Measurements from ENCODE around the gene DENND5A.

The DENND5A gene

DNA sequence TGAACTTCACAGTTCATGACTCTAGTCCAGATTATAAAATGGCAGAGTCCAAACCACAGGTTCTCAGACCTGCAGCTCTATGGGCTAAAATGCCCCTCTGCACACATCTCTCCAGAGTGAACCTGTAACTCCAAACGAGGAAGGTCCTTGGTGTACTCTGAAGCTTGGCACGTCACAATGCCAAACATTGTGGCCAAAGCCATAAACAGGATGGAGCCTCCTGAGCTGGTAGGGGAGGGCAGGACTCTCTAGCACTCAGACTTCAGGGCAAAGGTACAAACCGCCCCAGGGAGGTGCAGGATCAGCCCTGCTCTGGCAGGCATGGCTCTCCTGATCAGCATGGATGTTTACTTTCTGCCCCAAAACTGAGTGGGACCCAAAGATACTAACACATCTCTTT, 176.1 kb downstream of the DENND5A start:
- Mint-ChIP-seq H3K36me3 (ENCODE audit: low read depth) (no peaks in the 10 kb centered on the region), H3K27ac (no peak overlapping the region), H3K9me3 (no peaks in the 10 kb centered on the region), H3K4me3 (no peak overlapping the region), H3K27me3 (ENCODE audit: low read depth, poor library complexity) (peaks cover 63% of the 10 kb centered on the region), H3K4me1 (peaks cover 26% of the 10 kb centered on the region)
- no peak for DNase-seq
- TF ChIP-seq CTCF (IDR thresholded peaks at IDR 0.05): no peak
